HG02852 (cell line): ENCODE measurements around the gene IFTAP.
"Not testable (repeated sequence)": the region's sequence is repeated elsewhere in the genome, so short reads cannot be mapped to it uniquely, and the experiment has no call there.

Experiments
- ATAC-seq: cut with Tn5 transposase; IDR thresholded peaks from one replicate; pipeline ENCODE4 v1.9.1; 2021; ENCODE audit warnings: mild to moderate bottlenecking, moderate library complexity; ENCODE audit not compliant: unreplicated experiment

The IFTAP gene, protein sequence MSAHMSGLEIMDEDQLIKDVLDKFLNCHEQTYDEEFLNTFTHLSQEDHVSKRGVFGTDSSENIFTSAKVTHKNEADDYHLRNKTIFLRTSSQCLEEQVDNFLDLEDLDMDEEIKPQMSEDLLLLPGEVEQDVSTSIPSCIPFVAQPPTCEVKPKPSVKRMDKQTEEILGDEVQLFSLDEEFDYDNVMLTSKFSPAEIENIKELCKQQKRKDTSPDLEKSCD

DNA sequence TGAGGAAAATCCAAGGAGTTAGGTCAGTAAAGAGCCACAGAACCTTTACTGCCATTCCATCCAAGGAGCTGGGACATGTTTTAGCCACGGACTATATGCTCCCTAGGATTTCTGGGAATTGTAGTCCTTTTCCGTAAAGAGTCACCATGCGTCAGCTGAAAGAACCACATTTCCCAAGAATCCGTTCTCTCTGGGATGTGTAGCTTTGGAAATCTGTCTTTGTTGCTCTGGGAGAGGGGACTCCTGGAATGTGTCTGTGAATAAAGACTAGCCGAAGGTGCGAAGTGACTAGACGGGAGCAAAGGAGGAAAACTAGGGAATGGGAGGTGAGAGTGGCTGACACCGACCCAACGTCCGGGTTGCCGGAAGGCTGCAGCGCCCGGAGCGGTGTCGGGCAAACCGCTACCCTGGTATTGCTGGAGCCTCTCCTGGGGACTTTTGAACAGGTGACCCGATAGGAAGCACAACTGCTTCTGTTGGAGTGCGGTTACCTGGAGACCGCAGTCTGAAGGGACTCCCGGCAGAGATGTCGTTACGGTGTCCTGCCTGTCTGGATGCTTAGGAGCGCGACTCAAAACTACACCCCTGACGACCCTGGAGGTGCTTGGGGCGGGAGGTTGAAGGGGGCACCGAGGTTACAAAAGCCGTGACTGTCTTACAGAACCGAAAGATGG lies at the start of gene IFTAP:
TSS of gene IFTAP (plus strand) at position 187 of the 674 bp plus-strand sequence. CDS start 15,602 bp downstream, outside the sequence.
- peak; percentile 92 for ATAC-seq

DNA sequence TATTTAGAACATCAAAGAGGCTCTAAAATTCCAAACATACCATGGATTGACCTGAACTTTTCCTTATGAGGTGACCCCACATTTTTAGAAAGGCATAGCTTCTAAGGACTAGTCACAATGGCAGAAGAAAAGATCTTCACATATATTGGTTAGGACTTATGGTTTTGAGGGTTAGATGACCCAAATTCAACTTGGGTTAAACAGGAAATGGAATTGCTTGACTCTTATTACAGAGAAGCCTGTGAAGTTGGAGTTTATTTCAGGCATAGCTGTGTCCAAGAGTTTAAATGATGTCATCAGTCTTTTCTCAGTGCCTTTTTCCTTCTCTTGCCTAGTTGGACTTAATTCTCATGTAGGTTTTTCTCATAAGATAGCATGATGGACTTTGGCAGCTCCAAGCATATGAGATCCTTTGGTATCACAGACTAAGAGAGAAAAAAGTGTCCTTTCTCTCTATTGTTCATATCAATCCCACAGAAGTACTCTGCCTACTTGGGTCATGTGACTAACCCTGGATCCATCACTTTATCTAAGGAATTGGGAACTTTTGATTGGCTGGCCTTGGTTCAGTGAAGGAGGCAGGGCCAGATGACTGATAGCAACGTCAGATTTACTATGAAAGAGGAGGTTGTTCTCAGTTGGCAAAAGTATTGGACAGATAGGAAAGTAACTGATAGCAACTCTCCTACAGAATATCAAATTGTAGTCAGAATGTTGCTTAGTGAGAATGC lies 43.8 kb upstream of the IFTAP start:
- ATAC-seq, result no peak

DNA sequence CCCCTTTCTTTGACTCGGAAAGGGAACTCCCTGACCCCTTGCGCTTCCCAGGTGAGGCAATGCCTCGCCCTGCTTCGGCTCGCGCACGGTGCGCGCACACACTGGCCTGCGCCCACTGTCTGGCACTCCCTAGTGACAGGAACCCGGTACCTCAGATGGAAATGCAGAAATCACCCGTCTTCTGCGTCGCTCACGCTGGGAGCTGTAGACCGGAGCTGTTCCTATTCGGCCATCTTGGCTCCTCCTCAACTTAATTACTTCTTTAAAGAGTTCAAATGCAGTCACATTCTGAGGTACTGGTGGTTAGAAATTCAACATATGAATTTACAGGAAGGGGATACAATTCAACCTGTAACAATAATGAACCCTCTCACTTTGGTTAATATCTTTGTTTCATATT lies 36.9 kb upstream of the IFTAP start:
- not testable (repeated sequence) for ATAC-seq

DNA sequence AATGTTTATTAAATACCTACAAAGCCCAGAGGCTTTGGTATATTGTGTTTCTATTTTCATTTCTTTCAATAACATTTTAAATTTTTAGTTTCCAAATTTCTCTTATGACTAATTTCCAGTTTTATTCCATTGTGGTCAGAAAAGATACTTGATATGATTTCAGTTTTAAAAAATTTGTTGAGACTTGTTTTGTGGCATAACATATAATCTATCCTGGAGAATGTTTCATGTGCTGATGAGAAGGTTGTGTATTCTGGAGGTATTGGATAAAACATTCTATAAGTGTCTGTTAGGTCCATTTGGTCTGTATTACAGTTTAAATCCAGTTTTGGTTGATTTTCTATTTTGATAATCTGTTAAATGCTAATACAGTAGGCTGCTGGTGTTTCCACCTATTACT lies 36.3 kb upstream of the IFTAP start:
- no peak for ATAC-seq

DNA sequence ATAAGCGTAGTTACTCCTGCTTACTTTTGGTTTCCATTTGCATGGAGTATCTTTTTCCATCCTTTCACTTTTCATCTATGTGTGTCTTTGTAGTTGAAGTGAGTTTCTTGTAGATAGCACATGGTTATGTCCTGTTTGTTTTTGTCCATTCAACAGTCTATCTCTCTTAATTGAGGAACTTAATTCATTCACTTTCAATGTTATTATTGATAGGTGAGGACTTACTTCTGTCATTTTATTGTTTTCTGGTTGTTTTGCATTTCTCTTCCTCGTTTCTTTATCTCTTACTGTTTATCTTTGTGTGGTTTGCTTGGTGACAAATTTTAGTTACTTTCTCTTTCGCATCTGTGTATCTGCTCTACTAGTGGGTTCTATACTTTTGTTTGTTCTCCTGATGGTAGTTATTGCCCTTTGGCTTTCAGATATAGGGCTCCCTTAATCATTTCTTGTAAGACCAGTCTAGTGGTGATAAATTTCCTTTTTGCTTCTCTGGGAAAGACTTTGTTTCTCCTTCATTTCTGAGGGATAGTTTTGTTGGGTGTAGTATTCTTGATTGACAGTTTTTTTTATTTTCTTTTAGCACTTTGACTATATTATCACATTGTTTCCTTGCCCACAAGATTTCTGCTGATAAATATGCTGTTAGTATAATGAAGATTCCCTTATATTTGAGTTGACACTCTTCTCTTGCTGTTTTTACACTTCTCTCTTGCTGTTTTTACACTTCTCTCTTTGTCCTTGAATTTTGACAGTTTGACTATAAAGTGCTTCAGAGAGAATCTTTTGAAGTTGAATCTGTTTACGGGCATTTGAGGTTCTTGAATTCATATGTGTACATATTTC lies 35.5 kb upstream of the IFTAP start:
- peak; percentile 98 for ATAC-seq

DNA sequence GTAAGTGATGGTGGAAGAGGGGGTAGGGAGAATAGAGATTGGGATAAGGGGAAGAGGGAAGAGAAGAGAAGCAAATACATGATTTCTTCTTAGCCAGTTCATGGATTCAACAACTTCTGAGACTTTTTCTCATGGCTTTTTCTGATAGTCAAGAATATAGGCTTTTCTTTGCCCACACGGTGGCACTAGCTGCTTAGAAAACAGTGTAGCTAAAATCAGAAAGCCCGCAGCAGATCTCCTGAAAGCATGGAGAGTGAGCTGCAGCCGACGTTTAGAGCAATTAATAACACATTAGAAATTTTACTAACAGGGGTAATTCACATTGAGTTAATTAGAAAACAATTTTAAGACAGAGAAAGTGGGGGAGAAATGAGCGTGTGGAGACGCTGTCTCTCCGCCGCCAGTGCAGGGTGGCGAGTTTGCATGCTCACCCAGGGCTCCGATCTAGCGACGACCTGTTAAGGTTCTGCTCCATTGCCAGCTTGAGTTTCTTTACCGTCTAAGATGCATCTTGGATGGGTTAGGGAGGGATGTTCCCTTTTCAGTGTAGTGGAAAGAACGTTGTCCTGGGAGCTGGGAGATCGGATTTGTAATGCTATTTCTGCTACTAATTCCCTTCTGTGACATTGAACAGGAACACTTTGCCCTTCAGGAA lies 29.8 kb upstream of the IFTAP start:
- ATAC-seq, result peak; percentile 78

DNA sequence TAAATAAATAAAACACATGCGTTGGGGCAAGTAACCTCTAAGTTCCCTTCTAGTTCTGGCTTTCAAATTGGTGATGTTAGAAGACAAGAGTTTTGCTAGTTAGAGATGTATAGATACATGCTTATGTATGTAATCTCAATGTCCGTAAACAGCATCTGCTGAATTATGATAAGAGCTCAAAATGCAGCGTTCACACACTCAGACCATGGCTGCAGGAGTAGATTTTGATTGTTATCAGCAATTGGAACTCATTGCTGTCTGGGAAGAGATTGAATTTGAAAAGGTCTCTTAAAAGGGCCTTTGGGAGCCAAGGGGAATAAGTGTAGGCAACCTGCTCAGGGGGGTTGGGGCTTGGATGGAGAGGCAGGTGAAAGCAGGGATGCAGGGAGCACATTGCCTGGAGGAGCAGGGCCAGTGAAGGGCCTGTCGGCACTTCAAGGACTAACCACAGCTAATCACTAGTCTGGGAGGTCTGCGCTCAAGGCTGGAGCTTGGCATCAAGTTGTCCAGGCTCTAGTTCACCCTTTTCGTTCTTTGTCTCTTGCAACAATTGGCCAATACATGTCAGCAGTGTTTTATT lies 29.2 kb upstream of the IFTAP start:
- no peak for ATAC-seq

DNA sequence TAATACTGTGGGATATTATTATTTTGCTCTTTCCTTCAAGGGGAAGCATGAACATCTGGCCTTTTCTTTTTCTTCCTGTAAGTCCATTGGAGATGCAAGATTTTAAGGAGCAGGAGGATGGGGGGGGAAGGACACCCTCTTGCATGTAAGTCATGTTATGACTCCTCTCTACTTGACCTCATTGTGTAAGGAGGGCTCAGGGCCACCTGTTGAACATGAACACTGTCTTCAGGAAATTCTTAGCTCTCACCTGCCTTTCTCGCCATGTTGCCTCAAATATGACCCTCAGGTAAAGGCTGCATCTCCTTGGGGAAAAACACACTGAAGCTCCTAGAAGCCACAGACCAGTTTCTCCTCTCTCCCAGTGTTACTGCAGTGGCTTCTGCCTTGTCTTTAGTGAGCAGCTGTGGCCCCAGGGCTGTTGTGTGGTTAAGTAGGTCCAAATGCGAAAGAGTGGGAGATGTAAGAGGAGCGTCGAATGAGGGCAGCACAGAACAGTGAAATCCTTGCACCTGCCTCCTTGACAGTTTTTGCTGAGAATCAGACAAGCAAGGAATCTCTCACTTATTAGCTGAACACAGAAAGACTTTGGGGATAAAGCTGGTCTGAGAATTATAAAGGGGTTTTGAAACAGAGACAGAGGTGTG lies 27.8 kb upstream of the IFTAP start:
- ATAC-seq, result peak; percentile 53

DNA sequence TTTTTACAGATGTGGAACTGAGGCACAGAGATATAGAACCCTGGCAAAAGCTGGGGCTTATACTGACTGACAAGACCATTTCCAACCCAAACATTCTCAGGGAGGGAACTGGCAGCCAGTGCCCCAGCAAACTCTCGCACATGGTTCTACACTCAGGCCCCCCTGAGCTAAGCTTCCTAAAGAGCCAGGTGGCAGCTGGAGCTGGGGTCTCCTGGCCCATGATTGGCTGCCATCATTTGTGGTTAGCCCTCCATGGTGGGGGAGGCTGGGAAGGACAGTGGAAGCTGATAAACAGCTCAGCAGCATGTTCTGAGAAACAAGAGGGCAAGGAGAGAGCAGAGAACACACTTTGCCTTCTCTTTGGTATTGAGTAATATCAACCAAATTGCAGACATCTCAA lies 26.6 kb upstream of the IFTAP start, which contains the start of gene RAG1:
TSS of gene RAG1 (plus strand) at position 314 of the 400 bp plus-strand sequence. CDS start 5,298 bp downstream, outside the sequence.
- ATAC-seq, result no peak

DNA sequence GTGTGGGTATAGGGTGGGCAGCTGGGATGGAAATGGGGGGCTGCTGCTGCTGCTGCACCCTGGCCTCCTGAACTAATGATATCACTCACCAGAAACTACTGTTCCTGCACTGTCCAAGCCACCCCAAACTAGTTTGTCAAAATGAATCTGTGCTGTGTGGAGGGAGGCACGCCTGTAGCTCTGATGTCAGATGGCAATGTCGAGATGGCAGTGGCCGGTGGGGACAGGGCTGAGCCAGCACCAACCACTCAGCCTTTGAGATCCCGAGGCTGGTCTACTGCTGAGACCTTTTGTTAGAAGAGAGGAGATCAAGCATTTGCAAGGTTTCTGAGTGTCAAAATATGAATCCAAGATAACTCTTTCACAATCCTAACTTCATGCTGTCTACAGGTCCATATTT lies 25.2 kb upstream of the IFTAP start:
- ATAC-seq, result no peak

DNA sequence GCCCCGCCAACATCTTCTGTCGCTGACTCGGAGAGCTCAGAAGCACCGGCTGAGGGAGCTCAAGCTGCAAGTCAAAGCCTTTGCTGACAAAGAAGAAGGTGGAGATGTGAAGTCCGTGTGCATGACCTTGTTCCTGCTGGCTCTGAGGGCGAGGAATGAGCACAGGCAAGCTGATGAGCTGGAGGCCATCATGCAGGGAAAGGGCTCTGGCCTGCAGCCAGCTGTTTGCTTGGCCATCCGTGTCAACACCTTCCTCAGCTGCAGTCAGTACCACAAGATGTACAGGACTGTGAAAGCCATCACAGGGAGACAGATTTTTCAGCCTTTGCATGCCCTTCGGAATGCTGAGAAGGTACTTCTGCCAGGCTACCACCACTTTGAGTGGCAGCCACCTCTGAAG lies 19.8 kb upstream of the IFTAP start:
- ATAC-seq, result no peak

DNA sequence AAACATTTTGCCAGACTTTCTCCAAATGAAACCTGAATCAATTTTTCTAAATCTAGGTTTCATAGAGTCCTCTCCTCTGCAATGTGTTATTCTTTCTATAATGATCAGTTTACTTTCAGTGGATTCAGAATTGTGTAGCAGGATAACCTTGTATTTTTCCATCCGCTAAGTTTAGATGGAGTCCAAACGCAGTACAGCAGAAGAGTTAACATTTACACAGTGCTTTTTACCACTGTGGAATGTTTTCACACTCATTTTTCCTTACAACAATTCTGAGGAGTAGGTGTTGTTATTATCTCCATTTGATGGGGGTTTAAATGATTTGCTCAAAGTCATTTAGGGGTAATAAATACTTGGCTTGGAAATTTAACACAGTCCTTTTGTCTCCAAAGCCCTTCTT lies 16.9 kb upstream of the IFTAP start:
- no peak for ATAC-seq

DNA sequence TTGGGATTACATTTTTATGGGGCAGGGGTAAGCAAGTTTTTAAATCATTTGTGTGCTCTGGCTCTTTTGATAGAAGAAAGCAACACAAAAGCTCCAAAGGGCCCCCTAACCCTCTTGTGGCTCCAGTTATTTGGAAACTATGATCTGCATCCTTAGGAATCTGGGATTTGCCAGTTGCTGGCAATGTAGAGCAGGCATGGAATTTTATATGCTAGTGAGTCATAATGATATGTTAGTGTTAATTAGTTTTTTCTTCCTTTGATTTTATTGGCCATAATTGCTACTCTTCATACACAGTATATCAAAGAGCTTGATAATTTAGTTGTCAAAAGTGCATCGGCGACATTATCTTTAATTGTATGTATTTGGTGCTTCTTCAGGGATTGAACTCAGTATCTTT lies 16.4 kb upstream of the IFTAP start:
- no peak for ATAC-seq

DNA sequence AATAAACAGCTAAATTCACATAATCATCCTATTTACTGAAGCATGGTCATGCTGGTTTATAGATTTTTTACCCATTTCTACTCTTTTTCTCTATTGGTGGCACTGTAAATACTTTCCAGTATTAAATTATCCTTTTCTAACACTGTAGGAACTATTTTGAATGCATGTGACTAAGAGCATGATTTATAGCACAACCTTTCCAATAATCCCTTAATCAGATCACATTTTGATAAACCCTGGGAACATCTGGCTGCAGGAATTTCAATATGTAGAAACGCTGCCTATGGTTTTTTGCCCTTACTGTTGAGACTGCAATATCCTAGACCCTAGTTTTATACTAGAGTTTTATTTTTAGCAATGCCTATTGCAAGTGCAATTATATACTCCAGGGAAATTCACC lies 15.8 kb upstream of the IFTAP start:
- no peak for ATAC-seq

DNA sequence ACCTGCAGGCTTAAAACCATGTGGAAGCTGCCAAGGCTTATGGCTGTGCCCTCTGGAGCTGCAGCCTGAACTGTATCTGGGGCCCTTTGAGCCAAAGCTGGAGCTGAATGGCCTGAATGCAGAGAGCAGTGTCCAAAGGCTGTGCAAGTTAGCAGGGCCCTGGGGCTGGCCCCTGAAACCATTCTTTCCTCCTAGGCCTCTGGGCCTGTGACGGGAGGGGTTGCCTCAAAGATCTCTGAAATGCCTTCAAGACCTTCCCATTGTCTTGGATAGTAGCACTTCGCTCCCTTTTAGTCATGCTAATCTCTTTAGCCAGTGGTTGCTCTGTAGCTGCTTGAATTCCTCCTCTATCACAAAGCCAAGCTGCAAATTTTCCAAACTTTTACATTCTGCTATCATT lies 12.8 kb upstream of the IFTAP start:
- no peak for ATAC-seq

DNA sequence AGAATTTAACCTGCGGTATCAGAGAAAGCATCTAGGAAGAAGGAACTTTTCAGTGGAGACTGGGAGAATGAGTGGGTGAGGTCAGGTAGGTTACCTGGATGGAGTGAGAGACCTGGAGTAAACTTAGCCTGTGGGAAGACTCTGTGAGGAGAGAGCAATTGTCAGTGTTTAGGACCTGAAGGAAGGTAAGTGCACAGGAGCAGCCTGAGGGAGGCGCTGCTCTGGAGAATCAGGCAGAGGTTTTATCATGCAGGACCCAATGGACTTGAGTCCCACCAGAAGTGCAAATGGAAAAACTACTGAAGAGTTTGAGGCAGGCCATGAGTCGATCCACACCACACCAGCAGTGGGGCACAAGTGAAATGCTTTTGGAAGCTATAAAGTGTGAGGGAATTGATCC lies 10.6 kb upstream of the IFTAP start:
- ATAC-seq, result no peak

DNA sequence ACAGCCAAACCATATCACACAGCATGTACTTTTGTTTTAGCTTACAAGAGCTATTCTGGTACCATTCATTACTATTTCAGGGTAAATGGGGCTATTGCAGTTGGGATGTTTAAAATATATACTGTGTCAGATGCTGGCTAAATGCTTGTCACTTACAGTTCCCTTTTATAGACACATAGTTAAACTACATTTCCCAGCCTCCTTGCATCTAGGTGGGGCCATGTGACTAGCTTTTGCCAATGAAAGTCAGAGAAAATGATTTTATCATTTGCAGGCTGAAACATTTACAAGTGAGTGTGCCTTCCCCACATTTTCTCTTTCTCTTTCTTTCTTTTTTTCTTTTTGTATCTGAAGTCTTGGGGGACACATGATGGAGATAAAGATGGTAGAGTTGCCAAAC lies 7.8 kb upstream of the IFTAP start:
- ATAC-seq, result peak; percentile 66

DNA sequence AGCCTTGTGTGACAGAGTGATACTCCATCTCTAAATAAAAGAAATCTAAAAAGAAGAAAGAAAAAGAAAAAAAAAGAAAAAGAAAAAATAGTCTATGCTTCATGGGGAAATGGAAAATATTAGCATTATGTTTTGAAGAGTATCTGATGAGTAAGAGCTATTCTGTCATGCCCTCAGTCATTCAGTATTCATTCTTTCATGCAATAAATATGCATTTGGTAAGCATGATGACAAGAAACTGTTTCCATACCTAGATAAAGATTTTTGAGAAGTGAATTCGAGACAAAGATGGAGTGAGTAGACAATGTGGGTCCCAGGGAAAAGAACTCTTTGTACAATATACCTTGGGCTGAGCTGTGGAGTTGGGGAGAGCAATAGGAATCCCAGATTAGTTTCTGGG lies 6.2 kb upstream of the IFTAP start:
- no peak for ATAC-seq

DNA sequence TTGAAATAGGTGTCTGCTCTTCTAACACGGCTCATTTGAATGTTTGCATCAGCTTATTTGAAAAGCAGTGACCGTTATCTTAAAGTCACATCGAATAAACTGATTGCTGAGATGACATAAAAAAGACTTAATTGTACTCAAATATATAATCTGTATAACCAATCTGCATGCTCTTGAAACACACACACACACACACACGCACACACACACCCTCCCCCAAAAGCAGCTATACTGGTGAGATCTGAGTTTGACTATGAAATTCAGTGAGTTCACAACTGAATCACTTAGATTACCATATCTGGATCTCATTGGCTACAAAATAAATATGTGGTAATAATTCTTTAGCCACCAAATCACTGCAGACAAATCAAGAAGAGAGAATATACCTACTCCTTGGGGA lies 3.8 kb upstream of the IFTAP start:
- ATAC-seq, result no peak

DNA sequence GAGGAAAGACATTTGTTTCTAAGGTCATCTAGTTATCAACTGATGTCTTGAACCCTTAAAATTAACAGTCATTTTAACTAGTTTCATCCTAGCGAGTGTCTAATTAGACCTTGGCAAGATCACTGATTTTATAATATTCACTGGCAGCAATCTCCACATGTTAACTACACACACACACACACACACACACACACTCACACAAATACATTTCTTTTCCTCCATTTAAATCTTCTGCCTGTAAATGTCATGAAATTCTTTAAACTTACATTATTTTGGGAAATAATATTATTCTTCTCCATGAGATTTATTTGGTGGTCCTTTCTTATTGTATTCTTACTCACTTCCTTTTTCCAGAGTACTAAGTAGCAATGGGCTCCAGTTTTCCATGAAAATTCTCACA lies 2.9 kb upstream of the IFTAP start:
- no peak for ATAC-seq
